Lower leg skin (tissue), 3 donors: ENCODE results near the gene TRMT2A.

Experiments
- POLR2A ChIP-seq, 2 donors: fragments of 450-650 bp; IDR thresholded peaks; one replicate each; pipeline ENCODE4 v1.6.1; 2016 to 2017; ENCODE audit warnings: antibody characterized with exemption in 2 of 2, mild to moderate bottlenecking in 1 of 2, moderate library complexity in 1 of 2
- TF ChIP-seq, protein P1 (sequence below), 3 donors: fragments of 450-650 bp; IDR thresholded peaks; one replicate each; pipeline ENCODE4 v1.5.1; 2016; ENCODE audit warnings: antibody characterized with exemption in 3 of 3, mild to moderate bottlenecking in 3 of 3, moderate library complexity in 2 of 3

DNA sequence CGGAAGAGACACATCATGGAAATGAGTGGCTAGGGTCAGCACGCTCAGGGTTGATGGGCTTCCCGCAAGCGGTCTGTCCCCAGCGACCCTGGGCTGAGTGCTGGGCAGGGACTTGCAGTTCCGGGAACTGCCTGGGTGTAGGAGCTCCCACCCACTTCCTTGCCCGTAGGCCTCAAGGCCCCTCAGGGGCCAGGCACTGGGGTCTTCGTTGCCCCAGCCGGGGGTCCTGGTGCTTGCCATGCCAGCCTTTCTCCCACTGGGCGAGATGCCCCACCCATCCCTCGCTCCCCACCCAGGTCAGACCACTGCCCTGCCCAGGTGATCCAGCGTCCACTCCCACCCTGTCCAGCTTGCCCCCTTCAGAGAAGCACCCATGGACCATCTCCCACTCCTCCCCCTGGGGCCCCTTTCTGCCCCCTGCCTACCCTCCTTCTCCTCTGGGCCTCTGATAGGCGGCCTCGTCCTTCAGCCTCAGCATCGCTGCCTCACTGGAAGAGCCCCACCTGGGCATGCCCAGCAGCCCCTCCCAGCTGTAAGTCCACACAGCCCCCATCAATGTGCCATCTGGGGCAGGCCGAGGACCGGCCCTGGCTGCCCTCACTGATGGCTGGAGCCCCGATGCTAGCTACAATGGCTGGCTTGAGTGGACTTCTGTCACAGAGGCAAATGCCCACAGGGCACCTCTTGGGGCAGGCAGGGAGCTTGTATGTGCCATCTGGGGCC, 54.8 kb downstream of the TRMT2A start:
- TF ChIP-seq, protein P1, sequence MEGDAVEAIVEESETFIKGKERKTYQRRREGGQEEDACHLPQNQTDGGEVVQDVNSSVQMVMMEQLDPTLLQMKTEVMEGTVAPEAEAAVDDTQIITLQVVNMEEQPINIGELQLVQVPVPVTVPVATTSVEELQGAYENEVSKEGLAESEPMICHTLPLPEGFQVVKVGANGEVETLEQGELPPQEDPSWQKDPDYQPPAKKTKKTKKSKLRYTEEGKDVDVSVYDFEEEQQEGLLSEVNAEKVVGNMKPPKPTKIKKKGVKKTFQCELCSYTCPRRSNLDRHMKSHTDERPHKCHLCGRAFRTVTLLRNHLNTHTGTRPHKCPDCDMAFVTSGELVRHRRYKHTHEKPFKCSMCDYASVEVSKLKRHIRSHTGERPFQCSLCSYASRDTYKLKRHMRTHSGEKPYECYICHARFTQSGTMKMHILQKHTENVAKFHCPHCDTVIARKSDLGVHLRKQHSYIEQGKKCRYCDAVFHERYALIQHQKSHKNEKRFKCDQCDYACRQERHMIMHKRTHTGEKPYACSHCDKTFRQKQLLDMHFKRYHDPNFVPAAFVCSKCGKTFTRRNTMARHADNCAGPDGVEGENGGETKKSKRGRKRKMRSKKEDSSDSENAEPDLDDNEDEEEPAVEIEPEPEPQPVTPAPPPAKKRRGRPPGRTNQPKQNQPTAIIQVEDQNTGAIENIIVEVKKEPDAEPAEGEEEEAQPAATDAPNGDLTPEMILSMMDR (IDR thresholded peaks at IDR 0.05) = no peak
- TF ChIP-seq POLR2A (IDR thresholded peaks at IDR 0.05) = no peak
